NT2/D1 (cell line): ENCODE data around the gene GPATCH3.

ENCODE experiments used
- SUZ12 ChIP-seq: IDR thresholded peaks from 2 replicates; pipeline ENCODE4 v1.6.1; 2011; ENCODE audit not compliant: insufficient read length, insufficient read depth; ENCODE audit errors: extremely low read depth
- ZNF274 ChIP-seq: IDR thresholded peaks from 2 replicates; pipeline ENCODE4 v1.6.1; 2011; ENCODE audit warnings: mild to moderate bottlenecking, low read depth, low read length

- TF ChIP-seq SUZ12 (no peak), ZNF274 (no peak)
These were observed 13.1 kb downstream of the GPATCH3 start for GRCh38 chr1:26887125-26887524.
